ENCODE data around the gene CAMK2D. TPM values are rescaled to one million over a fixed set of nuclear protein-coding genes. Genes with fewer than 3 reads are reported as not detected.

CAMK2D gene
- total RNA-seq, 1 donor: 207 TPM

DNA sequence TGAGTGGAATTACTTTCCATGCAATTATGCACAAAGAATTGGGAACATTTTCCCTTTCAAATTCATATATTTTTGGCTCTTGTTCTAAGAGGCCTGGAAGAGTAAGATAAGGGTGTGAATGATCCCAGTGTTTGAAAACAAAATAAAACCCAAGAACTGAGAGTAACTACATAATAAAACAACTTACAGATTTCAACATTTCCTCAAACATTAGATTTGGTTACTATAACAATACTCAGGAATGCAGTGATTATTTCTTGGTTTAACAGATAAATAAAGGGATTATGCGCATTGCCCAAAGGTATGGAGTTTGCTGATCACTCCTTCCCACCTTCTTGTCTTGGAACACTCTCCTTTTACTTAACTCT lies 292.5 kb downstream of the CAMK2D start:
- Histone ChIP-seq H3K9me3 (ENCODE audit: low read depth, low read length) (no peaks in the 10 kb centered on the region), H4K20me1 (ENCODE audit: insufficient read depth, low read length) (no peaks in the 10 kb centered on the region), H3K4me2 (ENCODE audit: insufficient read depth, low read length) (peak overlapping the region; percentile 78), H3K27ac (ENCODE audit: low read depth, low read length) (peak overlapping the region; percentile 96), H2AFZ (ENCODE audit: low read length) (no peak overlapping the region), H3K27me3 (ENCODE audit: insufficient read depth, low read length) (no peaks in the 10 kb centered on the region), H3K4me1 (ENCODE audit: insufficient read depth, low read length) (peaks cover 57% of the 10 kb centered on the region), H3K36me3 (ENCODE audit: insufficient read depth, low read length) (peaks cover 17% of the 10 kb centered on the region), H3K4me3 (ENCODE audit: insufficient read depth, low read length) (no peak overlapping the region), H3K79me2 (ENCODE audit: insufficient read depth, low read length) (no peaks in the 10 kb centered on the region)
- no peak for DNase-seq (ENCODE audit: insufficient read length, low spot score, missing footprints)
- TF ChIP-seq, protein P1, sequence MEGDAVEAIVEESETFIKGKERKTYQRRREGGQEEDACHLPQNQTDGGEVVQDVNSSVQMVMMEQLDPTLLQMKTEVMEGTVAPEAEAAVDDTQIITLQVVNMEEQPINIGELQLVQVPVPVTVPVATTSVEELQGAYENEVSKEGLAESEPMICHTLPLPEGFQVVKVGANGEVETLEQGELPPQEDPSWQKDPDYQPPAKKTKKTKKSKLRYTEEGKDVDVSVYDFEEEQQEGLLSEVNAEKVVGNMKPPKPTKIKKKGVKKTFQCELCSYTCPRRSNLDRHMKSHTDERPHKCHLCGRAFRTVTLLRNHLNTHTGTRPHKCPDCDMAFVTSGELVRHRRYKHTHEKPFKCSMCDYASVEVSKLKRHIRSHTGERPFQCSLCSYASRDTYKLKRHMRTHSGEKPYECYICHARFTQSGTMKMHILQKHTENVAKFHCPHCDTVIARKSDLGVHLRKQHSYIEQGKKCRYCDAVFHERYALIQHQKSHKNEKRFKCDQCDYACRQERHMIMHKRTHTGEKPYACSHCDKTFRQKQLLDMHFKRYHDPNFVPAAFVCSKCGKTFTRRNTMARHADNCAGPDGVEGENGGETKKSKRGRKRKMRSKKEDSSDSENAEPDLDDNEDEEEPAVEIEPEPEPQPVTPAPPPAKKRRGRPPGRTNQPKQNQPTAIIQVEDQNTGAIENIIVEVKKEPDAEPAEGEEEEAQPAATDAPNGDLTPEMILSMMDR (IDR thresholded peaks at IDR 0.05; ENCODE audit: extremely low read depth, low read depth, low read length): no peak

- Histone ChIP-seq H3K4me1 (ENCODE audit: insufficient read depth, low read length) (peaks cover 53% of the 10 kb centered on the region), H3K4me2 (ENCODE audit: insufficient read depth, low read length) (peak overlapping the region; percentile 78), H2AFZ (ENCODE audit: low read length) (no peak overlapping the region), H3K4me3 (ENCODE audit: insufficient read depth, low read length) (peak overlapping the region; percentile 55), H3K9me3 (ENCODE audit: low read depth, low read length) (no peaks in the 10 kb centered on the region), H3K27me3 (ENCODE audit: insufficient read depth, low read length) (no peaks in the 10 kb centered on the region), H4K20me1 (ENCODE audit: insufficient read depth, low read length) (no peaks in the 10 kb centered on the region), H3K79me2 (ENCODE audit: insufficient read depth, low read length) (no peaks in the 10 kb centered on the region), H3K27ac (ENCODE audit: low read depth, low read length) (peak overlapping the region; percentile 96), H3K36me3 (ENCODE audit: insufficient read depth, low read length) (peaks cover 22% of the 10 kb centered on the region)
- peak; percentile 39 for DNase-seq (ENCODE audit: insufficient read length, low spot score, missing footprints)
- TF ChIP-seq, protein P1 (IDR thresholded peaks at IDR 0.05; ENCODE audit: extremely low read depth, low read depth, low read length): no peak
Measured at GRCh38 chr4:113468165-113469022, 293.1 kb downstream of the CAMK2D start.

GRCh38 chr4:113467581-113467980 lies 294.0 kb downstream of the CAMK2D start:
- TF ChIP-seq, protein P1 (IDR thresholded peaks at IDR 0.05; ENCODE audit: extremely low read depth, low read depth, low read length): no peak
- H4K20me1 ChIP-seq (ENCODE audit: insufficient read depth, low read length): no peaks in the 10 kb centered on the region
- H3K27ac ChIP-seq (ENCODE audit: low read depth, low read length): peak overlapping the region; percentile 96
- H3K4me3 ChIP-seq (ENCODE audit: insufficient read depth, low read length): peak overlapping the region; percentile 55
- H3K36me3 ChIP-seq (ENCODE audit: insufficient read depth, low read length): peaks cover 22% of the 10 kb centered on the region
- H2AFZ ChIP-seq (ENCODE audit: low read length): no peak overlapping the region
- H3K9me3 ChIP-seq (ENCODE audit: low read depth, low read length): no peaks in the 10 kb centered on the region
- no peaks in the 10 kb centered on the region for H3K79me2 ChIP-seq (ENCODE audit: insufficient read depth, low read length)
- no peaks in the 10 kb centered on the region for H3K27me3 ChIP-seq (ENCODE audit: insufficient read depth, low read length)
- H3K4me2 ChIP-seq (ENCODE audit: insufficient read depth, low read length): peak overlapping the region; percentile 78
- DNase-seq (ENCODE audit: insufficient read length, low spot score, missing footprints): peak; percentile 58
- peaks cover 44% of the 10 kb centered on the region for H3K4me1 ChIP-seq (ENCODE audit: insufficient read depth, low read length)

- H3K9me3 ChIP-seq (ENCODE audit: low read depth, low read length): no peaks in the 10 kb centered on the region
- peaks cover 4% of the 10 kb centered on the region for H3K4me1 ChIP-seq (ENCODE audit: insufficient read depth, low read length)
- no peaks in the 10 kb centered on the region for H4K20me1 ChIP-seq (ENCODE audit: insufficient read depth, low read length)
- H3K4me3 ChIP-seq (ENCODE audit: insufficient read depth, low read length): no peak overlapping the region
- H3K36me3 ChIP-seq (ENCODE audit: insufficient read depth, low read length): peaks cover 62% of the 10 kb centered on the region
- TF ChIP-seq, protein P1 (IDR thresholded peaks at IDR 0.05; ENCODE audit: extremely low read depth, low read depth, low read length): no peak
- no peaks in the 10 kb centered on the region for H3K27me3 ChIP-seq (ENCODE audit: insufficient read depth, low read length)
- DNase-seq (ENCODE audit: insufficient read length, low spot score, missing footprints): no peak
- H3K27ac ChIP-seq (ENCODE audit: low read depth, low read length): no peak overlapping the region
- H2AFZ ChIP-seq (ENCODE audit: low read length): no peak overlapping the region
- H3K4me2 ChIP-seq (ENCODE audit: insufficient read depth, low read length): no peak overlapping the region
- H3K79me2 ChIP-seq (ENCODE audit: insufficient read depth, low read length): no peaks in the 10 kb centered on the region
Measured at GRCh38 chr4:113462286-113462685, 299.3 kb downstream of the CAMK2D start.

Measured in osteoblast (primary cell).